SK-N-SH treated with all-trans-retinoic acid at 6 μM for 48 hours (cell line): ENCODE data around the gene CFAP58.

Source experiments
- ATAC-seq: fragments of 200-7000 bp; cut with Tn5 transposase; 3 replicates; pipeline ENCODE4 v1.9.1; 2020; ENCODE audit warnings: mild to moderate bottlenecking, moderate library complexity
- ARNTL ChIP-seq: fragments of 450-650 bp; formaldehyde crosslinking; IDR thresholded peaks from 2 replicates; pipeline ENCODE4 v1.5.0; 2020; ENCODE audit warnings: low read depth, mild to moderate bottlenecking, moderate library complexity, borderline replicate concordance
- BACH2 ChIP-seq: fragments of 250-450 bp; sonication (Bioruptor Pico); IDR thresholded peaks from 2 replicates; pipeline ENCODE4 v1.9.0; 2021; ENCODE audit warnings: mild to moderate bottlenecking, borderline replicate concordance
- CREB5 ChIP-seq: fragments of 250-450 bp; sonication (Bioruptor Pico); IDR thresholded peaks from 2 replicates; pipeline ENCODE4 v1.5.1; 2020; ENCODE audit warnings: low read depth, mild to moderate bottlenecking, moderate library complexity
- CSDC2 ChIP-seq: fragments of 250-450 bp; sonication (Bioruptor Pico); IDR thresholded peaks from 2 replicates; pipeline ENCODE4 v1.5.0; 2020; ENCODE audit warnings: mild to moderate bottlenecking, moderate library complexity
- GLIS3 ChIP-seq: fragments of 250-450 bp; sonication (Bioruptor Pico); IDR thresholded peaks from 2 replicates; pipeline ENCODE4 v1.5.0; 2020; ENCODE audit warnings: mild to moderate bottlenecking, moderate library complexity
- ISL1 ChIP-seq: fragments of 250-450 bp; sonication (Bioruptor Pico); IDR thresholded peaks from 2 replicates; pipeline ENCODE4 v2.1.2; 2022; ENCODE audit warnings: mild to moderate bottlenecking, moderate library complexity
- OSR1 ChIP-seq: fragments of 250-450 bp; sonication (Bioruptor Pico); IDR thresholded peaks from 2 replicates; pipeline ENCODE4 v1.8.0; 2022; ENCODE audit warnings: moderate library complexity, mild to moderate bottlenecking, inconsistent platforms
- PATZ1 ChIP-seq: fragments of 250-450 bp; sonication (Bioruptor Pico); IDR thresholded peaks from 2 replicates; pipeline ENCODE4 v1.8.0; 2020; ENCODE audit warnings: mild to moderate bottlenecking, moderate library complexity, borderline replicate concordance
- POU6F1 ChIP-seq: fragments of 250-450 bp; sonication (Bioruptor Pico); IDR thresholded peaks from 2 replicates; pipeline ENCODE4 v1.8.0; 2021; ENCODE audit warnings: low read depth, mild to moderate bottlenecking, moderate library complexity, borderline replicate concordance
- PPARA ChIP-seq: fragments of 250-450 bp; sonication (Bioruptor Pico); IDR thresholded peaks from 2 replicates; pipeline ENCODE4 v1.5.0; 2020; ENCODE audit warnings: mild to moderate bottlenecking, borderline replicate concordance
- RARB ChIP-seq: fragments of 250-450 bp; sonication (Bioruptor Pico); IDR thresholded peaks from 2 replicates; pipeline ENCODE4 v1.8.0; 2021; ENCODE audit warnings: mild to moderate bottlenecking, moderate library complexity
- SNAI2 ChIP-seq: fragments of 250-450 bp; sonication (Bioruptor Pico); IDR thresholded peaks from 2 replicates; pipeline ENCODE4 v1.5.0; 2020; ENCODE audit warnings: mild to moderate bottlenecking, moderate library complexity
- TOX ChIP-seq: fragments of 250-450 bp; sonication (Bioruptor Pico); IDR thresholded peaks from 2 replicates; pipeline ENCODE4 v1.8.0; 2021; ENCODE audit warnings: mild to moderate bottlenecking, moderate library complexity, borderline replicate concordance
- ZC3H10 ChIP-seq: fragments of 250-450 bp; sonication (Bioruptor Pico); IDR thresholded peaks from 2 replicates; pipeline ENCODE4 v1.5.1; 2021; ENCODE audit warnings: mild to moderate bottlenecking, moderate library complexity
- ZFP3 ChIP-seq: fragments of 250-450 bp; sonication (Bioruptor Pico); IDR thresholded peaks from 2 replicates; pipeline ENCODE4 v1.5.0; 2020; ENCODE audit warnings: mild to moderate bottlenecking, moderate library complexity
- ZFP30 ChIP-seq: fragments of 450-650 bp; formaldehyde crosslinking; IDR thresholded peaks from 2 replicates; pipeline ENCODE4 v1.5.0; 2022; ENCODE audit warnings: mild to moderate bottlenecking, moderate library complexity
- ZNF70 ChIP-seq: fragments of 450-650 bp; formaldehyde crosslinking; IDR thresholded peaks from 2 replicates; pipeline ENCODE4 v1.5.0; 2020; ENCODE audit warnings: mild to moderate bottlenecking, moderate library complexity
- TF ChIP-seq, protein P1 (sequence below): fragments of 250-450 bp; sonication (Bioruptor Pico); IDR thresholded peaks from 2 replicates; pipeline ENCODE4 v1.5.0; 2020; ENCODE audit warnings: mild to moderate bottlenecking, moderate library complexity

Gene CFAP58

DNA sequence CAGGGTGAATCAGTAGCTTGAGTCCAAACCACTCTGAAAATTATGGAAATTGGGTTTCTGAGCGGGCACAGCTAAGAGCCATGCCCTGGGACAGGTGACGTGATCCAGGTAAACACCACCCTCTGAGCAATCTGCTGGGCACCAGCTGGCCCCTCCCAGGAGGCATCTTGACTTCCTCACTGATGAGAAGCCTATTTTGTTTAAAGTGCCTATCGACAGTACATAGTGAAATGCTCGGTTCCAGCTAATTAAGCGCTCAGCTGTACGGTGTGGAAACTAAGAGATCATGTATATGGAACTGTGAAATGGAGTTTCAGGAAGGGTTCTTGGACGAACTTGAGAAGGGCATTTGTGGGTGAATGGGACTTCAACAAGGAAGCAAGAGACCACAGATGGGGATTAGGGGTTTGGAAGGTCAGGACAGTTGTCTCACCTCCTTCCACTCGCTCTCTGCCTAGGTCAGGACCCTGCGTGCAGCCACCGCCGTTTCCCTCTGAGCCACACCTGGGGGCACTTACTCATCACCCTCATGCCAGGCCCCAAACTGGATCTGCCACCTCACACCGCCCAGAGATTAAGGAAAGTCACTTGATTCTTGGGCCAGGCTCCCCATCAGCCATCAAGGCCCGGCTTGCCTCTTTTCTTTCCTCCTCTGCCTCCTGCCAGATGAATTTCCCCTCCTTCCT lies 18.5 kb upstream of the CFAP58 start:
- TF ChIP-seq GLIS3 (CRISPR knock-in tag) (no peak), TOX (CRISPR knock-in tag) (no peak), PATZ1 (CRISPR knock-in tag) (no peak), ZNF70 (no peak), CSDC2 (CRISPR knock-in tag) (no peak), ZFP30 (CRISPR knock-in tag) (no peak), ARNTL (no peak), PPARA (CRISPR knock-in tag) (no peak)
- no peak for ATAC-seq

GRCh38 chr10:104336821-104337467 lies 16.7 kb upstream of the CFAP58 start:
- ATAC-seq, result peak; percentile 4; the same call in 2 of the 3 replicates
- no peak for TF ChIP-seq POU6F1 (CRISPR knock-in tag)
- TF ChIP-seq ARNTL, result no peak
- no peak for TF ChIP-seq OSR1
- TF ChIP-seq PPARA (CRISPR knock-in tag), result no peak
- TF ChIP-seq, protein P1, sequence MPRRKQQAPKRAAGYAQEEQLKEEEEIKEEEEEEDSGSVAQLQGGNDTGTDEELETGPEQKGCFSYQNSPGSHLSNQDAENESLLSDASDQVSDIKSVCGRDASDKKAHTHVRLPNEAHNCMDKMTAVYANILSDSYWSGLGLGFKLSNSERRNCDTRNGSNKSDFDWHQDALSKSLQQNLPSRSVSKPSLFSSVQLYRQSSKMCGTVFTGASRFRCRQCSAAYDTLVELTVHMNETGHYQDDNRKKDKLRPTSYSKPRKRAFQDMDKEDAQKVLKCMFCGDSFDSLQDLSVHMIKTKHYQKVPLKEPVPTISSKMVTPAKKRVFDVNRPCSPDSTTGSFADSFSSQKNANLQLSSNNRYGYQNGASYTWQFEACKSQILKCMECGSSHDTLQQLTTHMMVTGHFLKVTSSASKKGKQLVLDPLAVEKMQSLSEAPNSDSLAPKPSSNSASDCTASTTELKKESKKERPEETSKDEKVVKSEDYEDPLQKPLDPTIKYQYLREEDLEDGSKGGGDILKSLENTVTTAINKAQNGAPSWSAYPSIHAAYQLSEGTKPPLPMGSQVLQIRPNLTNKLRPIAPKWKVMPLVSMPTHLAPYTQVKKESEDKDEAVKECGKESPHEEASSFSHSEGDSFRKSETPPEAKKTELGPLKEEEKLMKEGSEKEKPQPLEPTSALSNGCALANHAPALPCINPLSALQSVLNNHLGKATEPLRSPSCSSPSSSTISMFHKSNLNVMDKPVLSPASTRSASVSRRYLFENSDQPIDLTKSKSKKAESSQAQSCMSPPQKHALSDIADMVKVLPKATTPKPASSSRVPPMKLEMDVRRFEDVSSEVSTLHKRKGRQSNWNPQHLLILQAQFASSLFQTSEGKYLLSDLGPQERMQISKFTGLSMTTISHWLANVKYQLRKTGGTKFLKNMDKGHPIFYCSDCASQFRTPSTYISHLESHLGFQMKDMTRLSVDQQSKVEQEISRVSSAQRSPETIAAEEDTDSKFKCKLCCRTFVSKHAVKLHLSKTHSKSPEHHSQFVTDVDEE (CRISPR knock-in tag), result no peak
- TF ChIP-seq ZFP3 (CRISPR knock-in tag), result no peak
- TF ChIP-seq BACH2 (CRISPR knock-in tag), result no peak
- TF ChIP-seq CSDC2 (CRISPR knock-in tag), result no peak
- no peak for TF ChIP-seq ZC3H10 (CRISPR knock-in tag)

- TF ChIP-seq ARNTL (no peak), CREB5 (no peak), RARB (no peak), PPARA (CRISPR knock-in tag) (no peak), ZFP30 (CRISPR knock-in tag) (no peak), ISL1 (CRISPR knock-in tag) (no peak), ZNF70 (no peak), SNAI2 (CRISPR knock-in tag) (no peak), ZC3H10 (CRISPR knock-in tag) (no peak)
- TF ChIP-seq, protein P1 (CRISPR knock-in tag), result no peak
These were observed 16.1 kb upstream of the CFAP58 start for GRCh38 chr10:104337521-104337984.

More at GRCh38 chr10:104337521-104337984, 16.1 kb upstream of the CFAP58 start:
- ATAC-seq, result peak; percentile 71
